GM19238 (cell line): Measurements from ENCODE around the gene ALKBH5.
A peak's percentile ranks its signal among the peaks of the same experiment; 100 is the strongest.

Experiments used
- DNase-seq: peaks from one replicate; pipeline ENCODE4 v3.0.0; 2011; ENCODE audit warnings: low spot score; ENCODE audit not compliant: insufficient read length

Gene ALKBH5

GRCh38 chr17:18183334-18184142 lies at the start of gene ALKBH5:
Gene ALKBH5 (plus strand): TSS chr17:18183828. CDS start chr17:18184244, 416 bp downstream.
- peak; percentile 97 for DNase-seq

- DNase-seq: no peak
These were observed 47.3 kb upstream of the ALKBH5 start for GRCh38 chr17:18136357-18136756.

GRCh38 chr17:18138065-18138749 lies 45.4 kb upstream of the ALKBH5 start:
- no peak for DNase-seq

GRCh38 chr17:18139092-18139491 lies 44.5 kb upstream of the ALKBH5 start:
- DNase-seq: no peak

GRCh38 chr17:18139498-18139897 lies 44.1 kb upstream of the ALKBH5 start:
- no peak for DNase-seq

- no peak for DNase-seq
These were observed 43.7 kb upstream of the ALKBH5 start for GRCh38 chr17:18139949-18140348.

- DNase-seq: no peak
These were observed 43.0 kb upstream of the ALKBH5 start for GRCh38 chr17:18140648-18141047.

GRCh38 chr17:18141210-18141803 lies 42.3 kb upstream of the ALKBH5 start:
- peak; percentile 35 for DNase-seq

GRCh38 chr17:18142417-18142816 lies 41.2 kb upstream of the ALKBH5 start:
- no peak for DNase-seq

- DNase-seq: no peak
These were observed 40.3 kb upstream of the ALKBH5 start for GRCh38 chr17:18143044-18143936.

GRCh38 chr17:18144261-18144660 lies 39.4 kb upstream of the ALKBH5 start:
- DNase-seq: no peak

- no peak for DNase-seq
These were observed 38.8 kb upstream of the ALKBH5 start for GRCh38 chr17:18144855-18145254.

GRCh38 chr17:18145811-18146210 lies 37.8 kb upstream of the ALKBH5 start:
- no peak for DNase-seq

- no peak for DNase-seq
These were observed 37.4 kb upstream of the ALKBH5 start for GRCh38 chr17:18146259-18146658.

- no peak for DNase-seq
These were observed 36.6 kb upstream of the ALKBH5 start for GRCh38 chr17:18146980-18147379.

GRCh38 chr17:18148586-18148985 lies 35.0 kb upstream of the ALKBH5 start:
- no peak for DNase-seq

- no peak for DNase-seq
These were observed 32.3 kb upstream of the ALKBH5 start for GRCh38 chr17:18151290-18151689.

- no peak for DNase-seq
These were observed 28.4 kb upstream of the ALKBH5 start for GRCh38 chr17:18155179-18155578.

GRCh38 chr17:18156171-18156975 lies 27.3 kb upstream of the ALKBH5 start:
- no peak for DNase-seq

- no peak for DNase-seq
These were observed 26.7 kb upstream of the ALKBH5 start for GRCh38 chr17:18156976-18157280.
